Testis (tissue), 2 donors: Measurements from ENCODE around the gene DCP1B.

Experiments used
- CTCF ChIP-seq, 3 experiments: fragments of 450-650 bp in 2 of 3; fragments of 200-600 bp in 1 of 3; sonication (generic) in 1 of 3; IDR thresholded peaks; one replicate each; pipeline ENCODE4 v1.5.1; 2016 to 2019; ENCODE audit warnings: antibody characterized with exemption in 3 of 3, mild to moderate bottlenecking in 2 of 3, moderate library complexity in 1 of 3
- POLR2A ChIP-seq: fragments of 450-650 bp; IDR thresholded peaks from one replicate; pipeline ENCODE4 v1.6.1; 2017; ENCODE audit warnings: antibody characterized with exemption, mild to moderate bottlenecking, moderate library complexity

GRCh38 chr12:1933342-1934051 is 70.8 kb downstream of the DCP1B start:
- TF ChIP-seq CTCF (IDR thresholded peaks at IDR 0.05) (no peak), POLR2A (no peak)
